NCI-H510A (cell line): ENCODE results near the gene POLR2J2.
"Not testable (repeated sequence)": the region's sequence is repeated elsewhere in the genome, so short reads cannot be mapped to it uniquely, and the experiment has no call there.

Experiments used
- DNase-seq: peaks from one replicate; lab custom pipeline; 2025; lab: John Stamatoyannopoulos, UW

POLR2J2 gene

GRCh38 chr7:102671166-102671955 lies at the start of gene POLR2J2:
POLR2J2 (minus strand) TSS chr7:102671663; CDS start chr7:102671601, 62 bp downstream.
- DNase-seq = not testable (repeated sequence)

GRCh38 chr7:102718491-102718890 lies 47.0 kb upstream of the POLR2J2 start:
- not testable (repeated sequence) for DNase-seq

- not testable (repeated sequence) for DNase-seq
Measured at GRCh38 chr7:102715718-102716117, 44.3 kb upstream of the POLR2J2 start.

GRCh38 chr7:102714774-102715522 lies 43.5 kb upstream of the POLR2J2 start:
- DNase-seq = not testable (repeated sequence)

GRCh38 chr7:102713691-102714080 lies 42.2 kb upstream of the POLR2J2 start:
- not testable (repeated sequence) for DNase-seq

GRCh38 chr7:102713011-102713690 lies 41.7 kb upstream of the POLR2J2 start:
- not testable (repeated sequence) for DNase-seq

- DNase-seq = not testable (repeated sequence)
Measured at GRCh38 chr7:102698962-102699750, 27.7 kb upstream of the POLR2J2 start.

GRCh38 chr7:102697642-102698512 lies 26.4 kb upstream of the POLR2J2 start:
- not testable (repeated sequence) for DNase-seq

- not testable (repeated sequence) for DNase-seq
Measured at GRCh38 chr7:102696009-102696408, 24.5 kb upstream of the POLR2J2 start.

- not testable (repeated sequence) for DNase-seq
Measured at GRCh38 chr7:102695033-102695552, 23.6 kb upstream of the POLR2J2 start.

GRCh38 chr7:102694008-102694407 lies 22.5 kb upstream of the POLR2J2 start:
- not testable (repeated sequence) for DNase-seq

- DNase-seq = not testable (repeated sequence)
Measured at GRCh38 chr7:102690602-102691001, 19.1 kb upstream of the POLR2J2 start.

- not testable (repeated sequence) for DNase-seq
Measured at GRCh38 chr7:102689436-102690282, 18.2 kb upstream of the POLR2J2 start.

- DNase-seq = not testable (repeated sequence)
Measured at GRCh38 chr7:102688299-102689036, 17.0 kb upstream of the POLR2J2 start.

GRCh38 chr7:102682560-102682959 lies 11.1 kb upstream of the POLR2J2 start:
- not testable (repeated sequence) for DNase-seq

GRCh38 chr7:102680780-102681179 lies 9.3 kb upstream of the POLR2J2 start:
- not testable (repeated sequence) for DNase-seq

- not testable (repeated sequence) for DNase-seq
Measured at GRCh38 chr7:102675545-102675944, 4.1 kb upstream of the POLR2J2 start.

GRCh38 chr7:102673447-102674067 lies 2.1 kb upstream of the POLR2J2 start:
- not testable (repeated sequence) for DNase-seq
